ENCODE results near the gene PCNT.
A peak's percentile ranks its signal among the peaks of the same experiment; 100 is the strongest.

PCNT gene

GRCh38 chr21:46412521-46413364 lies 88.8 kb downstream of the PCNT start:
- no peak for DNase-seq

GRCh38 chr21:46413365-46413696 lies 89.4 kb downstream of the PCNT start:
- no peak for DNase-seq

GRCh38 chr21:46414965-46415275 lies 91.0 kb downstream of the PCNT start:
- no peak for DNase-seq

GRCh38 chr21:46416551-46416950 lies 92.6 kb downstream of the PCNT start:
- no peak for DNase-seq

GRCh38 chr21:46418265-46418946 lies 94.5 kb downstream of the PCNT start:
- no peak for DNase-seq

- no peak for DNase-seq
These were observed 96.6 kb downstream of the PCNT start for GRCh38 chr21:46420241-46421190.

- no peak for DNase-seq
These were observed 97.3 kb downstream of the PCNT start for GRCh38 chr21:46421191-46421750.

- DNase-seq: no peak
These were observed 98.0 kb downstream of the PCNT start for GRCh38 chr21:46421756-46422555.

GRCh38 chr21:46422636-46423241 lies 98.8 kb downstream of the PCNT start:
- DNase-seq: no peak

GRCh38 chr21:46423546-46424038 lies 99.6 kb downstream of the PCNT start:
- DNase-seq: no peak

GRCh38 chr21:46424039-46424591 lies 100.2 kb downstream of the PCNT start:
- DNase-seq: peak; percentile 28

- DNase-seq: peak; percentile 35
These were observed 100.7 kb downstream of the PCNT start for GRCh38 chr21:46424621-46425020.

GRCh38 chr21:46425041-46425440 lies 101.1 kb downstream of the PCNT start:
- DNase-seq: no peak

GRCh38 chr21:46425571-46425970 lies 101.6 kb downstream of the PCNT start:
- peak; percentile 69 for DNase-seq

- DNase-seq: no peak
These were observed 102.5 kb downstream of the PCNT start for GRCh38 chr21:46426313-46427046.

- no peak for DNase-seq
These were observed 103.6 kb downstream of the PCNT start for GRCh38 chr21:46427516-46427915.

GRCh38 chr21:46428286-46428685 lies 104.3 kb downstream of the PCNT start:
- DNase-seq: no peak

- DNase-seq: no peak
These were observed 105.2 kb downstream of the PCNT start for GRCh38 chr21:46428987-46429710.

- DNase-seq: no peak
These were observed 106.1 kb downstream of the PCNT start for GRCh38 chr21:46429754-46430681.
